IMR-90 (cell line): ENCODE data around the gene FUT6. TPM values are rescaled to one million over a fixed set of nuclear protein-coding genes. Genes with fewer than 3 reads are reported as not detected.

Experiments used
- ATAC-seq: fragments of 200-7000 bp; cut with Tn5 transposase; 2 replicates; pipeline ENCODE4 v1.9.1; 2020; ENCODE audit warnings: low read depth, mild to moderate bottlenecking, moderate library complexity
- BruUV-seq: library from RNA; stranded (reverse); fragments of 400-500 nt; replicated peaks from 2 replicates; lab custom pipeline; 2021; lab: Mats Ljungman, UMichigan
- CTCF ChIA-PET: fragments of 300-600 bp; formaldehyde crosslinking; extraction: SDS; loops from one replicate; lab custom pipeline; 2021; ENCODE audit warnings: antibody characterized with exemption; lab: Yijun Ruan, JAX
- POLR2A ChIA-PET: fragments of 300-600 bp; sonication (Branson Sonifier 250); formaldehyde crosslinking; loops from one replicate; lab custom pipeline; 2022; ENCODE audit warnings: antibody characterized with exemption; ENCODE audit not compliant: unreplicated experiment; lab: Charles Lee
- DNase-seq: peaks from one replicate; pipeline ENCODE4 v3.0.0; 2013
- H2AFZ ChIP-seq: replicated peaks from 2 replicates; pipeline ENCODE3; 2013; ENCODE audit warnings: low read length, mild to moderate bottlenecking; ENCODE audit not compliant: poor library complexity
- H2AK5ac ChIP-seq: 2 replicates; pipeline ENCODE4 v1.6.1; 2013; ENCODE audit warnings: low read depth, low read length, inconsistent platforms
- H2AK9ac ChIP-seq: replicated peaks from 2 replicates; pipeline ENCODE3; 2013; ENCODE audit warnings: mild to moderate bottlenecking, low read depth, low read length, moderate library complexity; ENCODE audit not compliant: poor library complexity
- H2BK120ac ChIP-seq: 2 replicates; pipeline ENCODE4 v1.6.1; 2013; ENCODE audit warnings: low read depth, low read length, inconsistent platforms
- H2BK15ac ChIP-seq: 3 replicates; pipeline ENCODE4 v1.6.1; 2013; ENCODE audit warnings: low read depth, low read length, inconsistent platforms
- H2BK20ac ChIP-seq: 2 replicates; pipeline ENCODE4 v1.6.1; 2013; ENCODE audit warnings: low read depth, mild to moderate bottlenecking, inconsistent platforms, low read length, moderate library complexity
- H2BK5ac ChIP-seq: 2 replicates; pipeline ENCODE4 v1.6.1; 2013; ENCODE audit warnings: mild to moderate bottlenecking, low read depth, low read length, inconsistent platforms; ENCODE audit not compliant: poor library complexity, severe bottlenecking
- H3K14ac ChIP-seq: replicated peaks from 2 replicates; pipeline ENCODE4 v1.6.1; 2013; ENCODE audit warnings: low read depth, low read length, inconsistent platforms
- H3K18ac ChIP-seq: 2 replicates; pipeline ENCODE4 v1.6.1; 2013; ENCODE audit warnings: low read depth, low read length, control low read depth
- H3K23ac ChIP-seq: 2 replicates; pipeline ENCODE4 v1.6.1; 2013; ENCODE audit warnings: low read depth, low read length, inconsistent platforms
- H3K27ac ChIP-seq: 2 replicates; pipeline ENCODE4 v1.5.1; 2013; ENCODE audit warnings: mild to moderate bottlenecking, control low read depth, low read length; ENCODE audit not compliant: insufficient read depth
- H3K27me3 ChIP-seq: 2 replicates; pipeline ENCODE4 v1.6.1; 2013; ENCODE audit warnings: low read length; ENCODE audit not compliant: control insufficient read depth, insufficient read depth
- H3K36me3 ChIP-seq: 2 replicates; pipeline ENCODE4 v1.6.1; 2013; ENCODE audit warnings: low read length, mixed read lengths; ENCODE audit not compliant: control insufficient read depth, insufficient read depth
- H3K4ac ChIP-seq: 2 replicates; pipeline ENCODE4 v1.6.1; 2013; ENCODE audit warnings: low read depth, low read length, inconsistent platforms
- H3K4me1 ChIP-seq: 2 replicates; pipeline ENCODE4 v1.6.1; 2013; ENCODE audit warnings: low read length, mixed read lengths; ENCODE audit not compliant: control insufficient read depth, insufficient read depth
- H3K4me2 ChIP-seq: 2 replicates; pipeline ENCODE4 v1.6.1; 2013; ENCODE audit warnings: low read depth, mild to moderate bottlenecking, control low read depth, low read length, moderate library complexity
- H3K4me3 ChIP-seq: 2 replicates; pipeline ENCODE4 v1.5.1; 2013; ENCODE audit warnings: low read depth, mild to moderate bottlenecking, control low read depth, low read length, moderate library complexity; ENCODE audit not compliant: insufficient read depth
- H3K56ac ChIP-seq: 2 replicates; pipeline ENCODE4 v1.6.1; 2013; ENCODE audit warnings: low read length, inconsistent platforms; ENCODE audit not compliant: insufficient read depth; ENCODE audit errors: extremely low read depth
- H3K79me1 ChIP-seq, 2 experiments: 2 replicates each; pipeline ENCODE4 v1.6.1; 2013; ENCODE audit warnings: low read length in 2 of 2, inconsistent platforms in 1 of 2, low read depth in 1 of 2
- H3K9ac ChIP-seq: 2 replicates; pipeline ENCODE4 v1.6.1; 2013; ENCODE audit warnings: low read depth, low read length, control low read depth
- H3K9me1 ChIP-seq: 2 replicates; pipeline ENCODE4 v1.6.1; 2013; ENCODE audit warnings: low read length, inconsistent platforms; ENCODE audit not compliant: insufficient read depth
- H3K9me3 ChIP-seq: 2 replicates; pipeline ENCODE4 v1.6.1; 2013; ENCODE audit warnings: low read length; ENCODE audit not compliant: control insufficient read depth, insufficient read depth
- H4K20me1 ChIP-seq: 2 replicates; pipeline ENCODE4 v1.6.1; 2013; ENCODE audit warnings: low read length, inconsistent platforms; ENCODE audit not compliant: insufficient read depth
- H4K5ac ChIP-seq: 2 replicates; pipeline ENCODE4 v1.6.1; 2013; ENCODE audit warnings: mild to moderate bottlenecking, low read depth, low read length, control low read depth
- H4K8ac ChIP-seq, 2 experiments: 2 replicates each; pipeline ENCODE4 v1.6.1; 2013; ENCODE audit warnings: low read depth in 2 of 2, low read length in 2 of 2, control low read depth in 1 of 2, inconsistent platforms in 1 of 2
- H4K91ac ChIP-seq: 2 replicates; pipeline ENCODE4 v1.6.1; 2013; ENCODE audit warnings: low read depth, low read length, inconsistent platforms; ENCODE audit not compliant: insufficient read depth
- BHLHE40 ChIP-seq: fragments of 150-350 bp; IDR thresholded peaks from 2 replicates; pipeline ENCODE4 v1.6.1; 2016; ENCODE audit warnings: mild to moderate bottlenecking, low read depth, low read length
- CEBPB ChIP-seq: IDR thresholded peaks from 2 replicates; pipeline ENCODE4 v1.6.1; 2012; ENCODE audit warnings: low read depth, low read length, improper control_type of control experiment
- FOS ChIP-seq: fragments of 150-350 bp; IDR thresholded peaks from 2 replicates; pipeline ENCODE4 v1.6.1; 2016; ENCODE audit warnings: low read depth, low read length
- MAFK ChIP-seq: IDR thresholded peaks from 2 replicates; pipeline ENCODE4 v1.6.1; 2012; ENCODE audit warnings: low read depth, low read length, improper control_type of control experiment
- MAZ ChIP-seq: IDR thresholded peaks from 2 replicates; pipeline ENCODE4 v1.6.1; 2012; ENCODE audit warnings: low read depth, mild to moderate bottlenecking, low read length, improper control_type of control experiment, moderate library complexity, borderline replicate concordance
- NFE2L2 ChIP-seq: fragments of 150-350 bp; IDR thresholded peaks from 2 replicates; pipeline ENCODE4 v1.6.1; 2016; ENCODE audit warnings: low read depth, mild to moderate bottlenecking, low read length
- POLR2A ChIP-seq: IDR thresholded peaks from 2 replicates; pipeline ENCODE4 v1.6.1; 2012; ENCODE audit warnings: mild to moderate bottlenecking, low read depth, low read length
- RAD21 ChIP-seq: IDR thresholded peaks from 2 replicates; pipeline ENCODE4 v1.6.1; 2012; ENCODE audit warnings: low read length, improper control_type of control experiment
- RCOR1 ChIP-seq: IDR thresholded peaks from 2 replicates; pipeline ENCODE4 v1.6.1; 2012; ENCODE audit warnings: mild to moderate bottlenecking, low read length, improper control_type of control experiment; ENCODE audit not compliant: insufficient replicate concordance
- RFX5 ChIP-seq: IDR thresholded peaks from 2 replicates; pipeline ENCODE4 v1.8.0; 2012; ENCODE audit warnings: low read depth, mild to moderate bottlenecking, low read length, moderate library complexity
- SMC3 ChIP-seq: fragments of 150-350 bp; IDR thresholded peaks from 2 replicates; pipeline ENCODE4 v1.6.1; 2016; ENCODE audit warnings: low read depth, mild to moderate bottlenecking, antibody characterized with exemption, low read length, moderate library complexity
- USF2 ChIP-seq: fragments of 150-350 bp; IDR thresholded peaks from 2 replicates; pipeline ENCODE4 v1.6.1; 2017; ENCODE audit warnings: mild to moderate bottlenecking, antibody characterized with exemption, low read length, low read depth
- WGBS, 2 experiments: methylation state at CpG; one replicate each; pipeline versions ENCODE4 v1.1.5 to v1.1.7; 2013; ENCODE audit warnings: missing lambda C conversion rate in 2 of 2; ENCODE audit not compliant: insufficient read length in 1 of 2; ENCODE audit errors: extremely low coverage in 2 of 2; 5-methylcytosine and 5-hydroxymethylcytosine counted together
- dilution Hi-C: fragments of 300-500 bp; cut with HindIII; formaldehyde crosslinking; loops from one replicate; pipeline ENCODE4 v1.14.3; 2018; ENCODE audit warnings: low sequenced_read_pairs; ENCODE audit not compliant: unreplicated experiment
- in situ Hi-C: fragments of 300-500 bp; cut with MboI; formaldehyde crosslinking; loops from 3 replicates; pipeline ENCODE4 v1.14.3; 2019; ENCODE audit warnings: low sequenced_read_pairs, inconsistent platforms, mixed read lengths
- intact Hi-C: fragments of 100-400 bp; cut with micrococcal nuclease; formaldehyde crosslinking; loops from 2 replicates; pipeline ENCODE4 v1.10.0; 2022
- polyA plus RNA-seq, 3 experiments: library from polyadenylated mRNA; depleted of rRNA; stranded (reverse); fragments of >200 nt; gene quantifications; 2 replicates each; pipeline ENCODE4 v1.2.3, GENCODE V29; 2012; ENCODE audit warnings: low replicate concordance in 1 of 3
- total RNA-seq: library from RNA; depleted of rRNA; stranded (reverse); fragments of >200 nt; gene quantifications from 2 replicates; pipeline ENCODE4 v1.2.3, GENCODE V29; 2012
- TF ChIP-seq, protein P1 (sequence below): fragments of 150-350 bp; IDR thresholded peaks from 2 replicates; pipeline ENCODE4 v1.6.1; 2016; ENCODE audit warnings: low read depth, mild to moderate bottlenecking, low read length, moderate library complexity, borderline replicate concordance
- TF ChIP-seq, protein P2 (sequence below): conservative IDR thresholded peaks from 2 replicates; pipeline ENCODE4 v1.5.1; 2012; ENCODE audit warnings: mild to moderate bottlenecking, low read depth, low read length, improper control_type of control experiment

Gene FUT6
- total and polyA plus RNA-seq, 2 of the 4 experiments (the other 2 are of a cell fraction), result not detected

DNA sequence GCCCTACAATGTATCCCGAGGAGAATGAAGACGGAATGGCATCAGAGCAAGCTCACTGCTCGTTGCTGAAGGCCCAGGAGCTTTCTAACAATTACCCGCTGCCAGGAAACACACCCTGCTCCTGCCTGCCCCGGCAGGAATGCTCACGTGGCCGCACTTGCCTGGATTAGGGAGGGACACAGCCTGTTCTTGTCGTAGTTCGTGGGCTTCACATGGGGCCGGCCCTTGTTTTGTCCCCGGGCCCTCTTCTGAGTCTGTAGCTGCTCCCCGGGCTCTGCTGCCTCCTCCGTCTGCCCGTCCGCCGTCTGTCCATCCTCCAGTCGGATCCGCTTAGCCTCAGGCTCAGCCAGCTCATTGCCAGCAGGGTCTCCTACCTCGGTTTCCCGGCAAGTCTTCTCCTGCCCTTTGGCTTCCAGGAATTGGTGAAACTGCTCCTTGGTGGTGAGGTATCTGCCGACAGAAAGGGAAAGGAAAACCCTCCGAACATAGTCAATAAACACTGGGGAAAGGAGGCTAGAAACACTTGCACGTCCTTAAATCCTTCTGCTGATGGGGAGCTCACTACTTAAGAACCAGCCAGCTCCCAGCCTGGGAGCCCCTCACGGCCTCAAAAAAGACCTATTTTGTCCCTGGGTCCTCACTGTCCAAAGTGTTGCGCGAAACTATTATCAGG lies 49.5 kb downstream of the FUT6 start:
- Histone ChIP-seq H3K27me3 (no peaks in the 10 kb centered on the region), H3K18ac (no peak overlapping the region), H3K36me3 (peaks cover 40% of the 10 kb centered on the region), H3K4ac (0 out of 2 replicates have a peak overlapping the region, but pooled peaks have one; percentile 5), H2AFZ (peak overlapping the region; percentile 98), H4K8ac (peak overlapping the region in 1 of 2 experiments; percentile 63; a peak in 2 of 4 replicates), H3K4me3 (peak overlapping the region; percentile 56), H3K4me1 (0 out of 2 replicates have a peak, but pooled peaks cover 2% of the 10 kb centered on the region), H2BK5ac (peak overlapping the region; percentile 4), H2AK9ac (peak overlapping the region; percentile 97), H2AK5ac (peak overlapping the region; percentile 31), H4K20me1 (peaks cover 7% of the 10 kb centered on the region), H2BK15ac (no peak overlapping the region), H3K79me1 (peaks cover 0 to 11% of the 10 kb centered on the region in 2 experiments; a peak in 2 of 4 replicates), H3K14ac (peak overlapping the region; percentile 16; the same call in 1 of the 2 replicates), H2BK120ac (no peak overlapping the region), H3K9me3 (no peaks in the 10 kb centered on the region), H2BK20ac (no peak overlapping the region), H4K5ac (peak overlapping the region; percentile 30; the same call in 1 of the 2 replicates), H3K9me1 (0 out of 2 replicates have a peak, but pooled peaks cover 3% of the 10 kb centered on the region), H3K23ac (no peak overlapping the region), H3K4me2 (peak overlapping the region; percentile 84), H3K56ac (no peak overlapping the region), H4K91ac (no peak overlapping the region), H3K9ac (0 out of 2 replicates have a peak overlapping the region, but pooled peaks have one; percentile 8), H3K27ac (no peak overlapping the region)
- POLR2A ChIA-PET, result interaction anchor here (0.6 kb wide), 1 partner anchor 150 kb away, joined by 3 read pairs; no protein-coding TSS in a partner anchor
- in situ Hi-C loops, result no loop called here
- ATAC-seq, result no peak
- WGBS, 2 experiments, result 74% methylated on average over 17 of the region's 26 CpGs; no CpG with 5 or more reads in 1 of the 2 experiments
- no TSS peak for BruUV-seq
- intact Hi-C loops, result loop anchor here (10.0 kb wide), 1 partner anchor 665 kb away; the partner anchor contains the start of gene SLC25A23
- DNase-seq, result no peak
- CTCF ChIA-PET, result interaction anchor here (0.9 to 1.5 kb wide), 2 partner anchors 14 to 103 kb away, joined by 3 to 4 read pairs; partner anchors contain the start of gene NRTN
- dilution Hi-C loops, result no loop called here
- TF ChIP-seq FOS (no peak), CEBPB (no peak), RFX5 (no peak), RCOR1 (no peak), USF2 (no peak), RAD21 (no peak), MAZ (no peak), BHLHE40 (no peak), NFE2L2 (no peak), MAFK (no peak), POLR2A (no peak; the same call in 1 of the 2 replicates), SMC3 (no peak)
- TF ChIP-seq, protein P1, sequence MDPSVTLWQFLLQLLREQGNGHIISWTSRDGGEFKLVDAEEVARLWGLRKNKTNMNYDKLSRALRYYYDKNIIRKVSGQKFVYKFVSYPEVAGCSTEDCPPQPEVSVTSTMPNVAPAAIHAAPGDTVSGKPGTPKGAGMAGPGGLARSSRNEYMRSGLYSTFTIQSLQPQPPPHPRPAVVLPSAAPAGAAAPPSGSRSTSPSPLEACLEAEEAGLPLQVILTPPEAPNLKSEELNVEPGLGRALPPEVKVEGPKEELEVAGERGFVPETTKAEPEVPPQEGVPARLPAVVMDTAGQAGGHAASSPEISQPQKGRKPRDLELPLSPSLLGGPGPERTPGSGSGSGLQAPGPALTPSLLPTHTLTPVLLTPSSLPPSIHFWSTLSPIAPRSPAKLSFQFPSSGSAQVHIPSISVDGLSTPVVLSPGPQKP, result no peak
- TF ChIP-seq, protein P2, sequence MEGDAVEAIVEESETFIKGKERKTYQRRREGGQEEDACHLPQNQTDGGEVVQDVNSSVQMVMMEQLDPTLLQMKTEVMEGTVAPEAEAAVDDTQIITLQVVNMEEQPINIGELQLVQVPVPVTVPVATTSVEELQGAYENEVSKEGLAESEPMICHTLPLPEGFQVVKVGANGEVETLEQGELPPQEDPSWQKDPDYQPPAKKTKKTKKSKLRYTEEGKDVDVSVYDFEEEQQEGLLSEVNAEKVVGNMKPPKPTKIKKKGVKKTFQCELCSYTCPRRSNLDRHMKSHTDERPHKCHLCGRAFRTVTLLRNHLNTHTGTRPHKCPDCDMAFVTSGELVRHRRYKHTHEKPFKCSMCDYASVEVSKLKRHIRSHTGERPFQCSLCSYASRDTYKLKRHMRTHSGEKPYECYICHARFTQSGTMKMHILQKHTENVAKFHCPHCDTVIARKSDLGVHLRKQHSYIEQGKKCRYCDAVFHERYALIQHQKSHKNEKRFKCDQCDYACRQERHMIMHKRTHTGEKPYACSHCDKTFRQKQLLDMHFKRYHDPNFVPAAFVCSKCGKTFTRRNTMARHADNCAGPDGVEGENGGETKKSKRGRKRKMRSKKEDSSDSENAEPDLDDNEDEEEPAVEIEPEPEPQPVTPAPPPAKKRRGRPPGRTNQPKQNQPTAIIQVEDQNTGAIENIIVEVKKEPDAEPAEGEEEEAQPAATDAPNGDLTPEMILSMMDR, result no peak
